ENCODE results near the gene LBX2. TPM values are rescaled to one million over a fixed set of nuclear protein-coding genes. Genes with fewer than 3 reads are reported as not detected.

LBX2 gene
- total RNA-seq, 2 experiments from 2014 or later: 1.2 to 1.8 TPM

DNA sequence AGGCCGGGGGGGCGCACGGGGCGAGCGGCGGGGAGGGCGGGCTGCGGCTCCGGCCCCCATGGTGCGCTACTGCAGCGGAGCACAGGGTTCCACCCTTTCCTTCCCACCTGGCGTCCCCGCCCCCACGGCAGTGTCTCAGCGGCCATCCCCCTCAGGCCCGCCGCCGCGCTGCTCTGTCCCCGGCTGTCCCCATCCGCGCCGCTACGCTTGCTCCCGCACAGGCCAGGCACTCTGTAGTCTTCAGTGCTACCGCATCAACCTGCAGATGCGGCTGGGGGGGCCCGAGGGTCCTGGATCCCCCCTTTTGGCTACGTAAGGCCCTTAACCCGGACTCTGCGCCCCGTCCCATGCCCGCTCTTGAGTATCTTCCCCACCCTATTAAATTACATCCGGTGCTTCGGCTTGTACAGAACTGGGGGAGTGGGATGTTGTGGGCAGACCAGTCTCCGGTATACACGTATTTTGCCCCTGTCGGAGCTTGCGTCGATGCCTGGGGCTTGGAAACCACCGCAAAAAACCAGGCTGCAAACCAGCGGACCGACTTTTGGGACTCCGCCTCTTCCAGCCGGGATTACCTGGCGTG is 41.8 kb downstream of the LBX2 start:
- H3K4me3 Mint-ChIP-seq: peak overlapping the region; percentile 88
- no peaks in the 10 kb centered on the region for H3K9me3 Mint-ChIP-seq
- H3K27ac Mint-ChIP-seq: peak overlapping the region; percentile 95
- H3K27me3 Mint-ChIP-seq: no peaks in the 10 kb centered on the region
- ChIA-PET CTCF (interaction anchor here (0.7 to 5.6 kb wide), 10 partner anchors 10 to 380 kb away, joined by 3 to 53 read pairs (median 6); partner anchors contain the start of genes AUP1, CCDC142, HTRA2 and MRPL53), POLR2A (interaction anchor here (0.8 to 8.1 kb wide), 23 partner anchors 9 to 279 kb away, joined by 3 to 103 read pairs (median 7); partner anchors contain the start of genes AUP1, C2orf81, CCDC142 and HTRA2)
- peaks cover 60% of the 10 kb centered on the region for H3K4me1 Mint-ChIP-seq
- peaks cover 28% of the 10 kb centered on the region for H3K36me3 Mint-ChIP-seq (ENCODE audit: low read depth)
- DNase-seq: peak; percentile 84

DNA sequence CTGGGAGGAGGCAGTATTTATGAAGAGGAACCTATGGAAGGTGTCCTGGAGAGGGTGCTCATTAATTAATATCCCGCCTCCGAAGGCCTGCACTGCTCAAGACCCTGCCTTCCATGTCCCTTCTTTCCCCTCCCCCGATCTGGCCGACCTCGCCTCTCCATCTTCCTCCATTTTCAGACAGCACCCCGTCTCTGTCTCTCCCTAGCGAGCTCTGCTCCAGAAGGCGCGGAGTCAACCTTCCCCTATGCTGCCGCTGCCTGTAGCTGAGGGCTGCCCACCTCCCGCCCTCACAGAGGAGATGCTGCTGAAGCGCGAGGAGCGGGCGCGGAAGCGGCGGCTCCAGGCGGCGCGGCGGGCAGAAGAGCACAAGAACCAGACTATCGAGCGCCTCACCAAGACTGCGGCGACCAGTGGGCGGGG is 42.3 kb downstream of the LBX2 start:
- H3K9me3 Mint-ChIP-seq: no peaks in the 10 kb centered on the region
- POLR2A ChIA-PET: interaction anchor here (0.6 to 8.1 kb wide), 15 partner anchors 8 to 720 kb away, joined by 3 to 103 read pairs (median 7); partner anchors contain the start of genes AUP1, C2orf81, CCDC142 and HTRA2
- peaks cover 26% of the 10 kb centered on the region for H3K36me3 Mint-ChIP-seq (ENCODE audit: low read depth)
- CTCF ChIA-PET: interaction anchor here (0.7 to 5.6 kb wide), 7 partner anchors 10 to 130 kb away, joined by 3 to 53 read pairs (median 19); partner anchors contain the start of genes AUP1, CCDC142, HTRA2 and MRPL53
- H3K4me3 Mint-ChIP-seq: peak overlapping the region; percentile 88
- peak overlapping the region; percentile 95 for H3K27ac Mint-ChIP-seq
- no peak for DNase-seq
- H3K4me1 Mint-ChIP-seq: peaks cover 65% of the 10 kb centered on the region
- no peaks in the 10 kb centered on the region for H3K27me3 Mint-ChIP-seq

DNA sequence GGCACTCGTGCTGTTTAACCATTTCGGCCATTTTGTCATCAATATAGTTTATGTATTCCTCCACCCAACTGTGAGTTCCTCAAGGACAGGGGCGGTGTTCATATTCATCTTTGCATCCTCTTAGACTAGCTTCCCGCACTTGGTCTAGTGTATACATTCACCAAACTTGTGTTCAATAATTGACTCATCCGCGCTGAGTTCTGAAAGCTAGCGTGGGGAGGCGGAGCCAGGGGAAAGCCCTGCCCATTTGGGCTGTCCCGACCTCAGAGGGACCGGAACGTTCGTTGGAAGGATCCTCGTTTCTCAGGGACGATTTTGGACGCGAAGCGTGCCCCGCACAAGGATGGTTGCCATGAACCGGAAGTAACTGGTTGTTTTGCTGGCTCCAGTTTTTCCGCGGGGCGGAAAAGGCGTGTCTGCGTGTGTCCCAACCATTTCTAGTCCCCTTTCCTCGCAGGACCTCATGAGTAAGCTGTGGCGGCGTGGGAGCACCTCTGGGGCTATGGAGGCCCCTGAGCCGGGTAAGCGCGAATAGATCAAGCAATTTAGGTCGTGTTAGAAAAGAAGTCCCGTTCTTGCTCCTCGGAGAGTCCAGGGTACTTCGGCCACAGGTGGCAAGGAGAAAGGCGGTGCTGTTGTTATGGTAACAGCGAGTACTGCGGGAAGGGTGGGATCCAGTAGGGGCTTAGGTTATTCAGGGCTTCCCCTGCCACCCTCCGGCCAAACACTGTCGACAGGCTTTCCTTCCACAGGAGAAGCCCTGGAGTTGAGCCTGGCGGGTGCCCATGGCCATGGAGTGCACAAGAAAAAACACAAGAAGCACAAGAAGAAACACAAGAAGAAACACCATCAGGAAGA is 44.5 kb downstream of the LBX2 start, which contains the start of gene INO80B:
TSS of gene INO80B (plus strand) at position 434 of the 858 bp plus-strand sequence. CDS start at position 464, 30 bp downstream.
- peaks cover 60% of the 10 kb centered on the region for H3K4me1 Mint-ChIP-seq
- CTCF ChIA-PET: interaction anchor here (0.6 to 5.6 kb wide), 17 partner anchors 9 to 627 kb away, joined by 3 to 53 read pairs (median 3); partner anchors contain the start of genes AUP1, C2orf81, CCDC142 and HTRA2

DNA sequence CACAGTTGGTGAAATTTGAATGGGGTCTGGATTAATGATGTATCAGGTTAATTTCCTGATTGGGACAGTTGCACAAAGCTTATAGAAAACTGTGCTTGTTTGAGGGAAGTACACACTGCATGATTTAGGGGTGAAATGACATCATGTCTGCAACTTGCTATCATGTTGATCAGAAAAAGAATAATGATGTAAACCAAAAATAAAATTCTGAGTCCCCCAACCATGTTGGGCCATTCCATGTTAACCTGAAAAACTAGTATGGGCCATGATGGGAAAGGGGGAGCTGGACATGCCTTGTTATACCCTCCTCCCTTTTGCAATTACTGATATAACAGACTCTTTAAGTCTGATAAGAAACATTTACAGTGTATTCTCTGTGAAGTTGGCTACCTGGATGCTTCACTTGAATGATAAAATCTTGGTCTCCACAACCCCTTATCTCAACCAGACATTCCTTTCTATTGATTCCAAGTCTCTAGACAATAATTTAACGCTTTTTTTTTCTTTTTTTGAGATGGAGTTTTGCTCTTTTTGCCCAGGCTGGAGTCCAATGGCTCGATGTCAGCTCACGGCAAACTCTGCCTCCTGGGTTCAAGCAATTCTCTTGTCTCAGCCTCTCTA is 48.7 kb downstream of the LBX2 start:
- Mint-ChIP-seq H3K9me3 (no peaks in the 10 kb centered on the region), H3K4me3 (no peak overlapping the region), H3K4me1 (peaks cover 34% of the 10 kb centered on the region), H3K27ac (no peak overlapping the region), H3K36me3 (ENCODE audit: low read depth) (peaks cover 6% of the 10 kb centered on the region), H3K27me3 (peaks cover 9% of the 10 kb centered on the region)
- POLR2A ChIA-PET: interaction anchor here (1.3 kb wide), 1 partner anchor 10 kb away, joined by 3 read pairs; no protein-coding TSS in a partner anchor
- CTCF ChIA-PET: no interaction called here
- no peak for DNase-seq

More for the DNA sequence above, 44.5 kb downstream of the LBX2 start, which contains the start of gene INO80B:
- no peaks in the 10 kb centered on the region for H3K27me3 Mint-ChIP-seq
- peak; percentile 99 for DNase-seq
- H3K27ac Mint-ChIP-seq: peak within 1 kb of the TSS; percentile 85
- peaks cover 12% of the 10 kb centered on the region for H3K36me3 Mint-ChIP-seq (ENCODE audit: low read depth)
- H3K9me3 Mint-ChIP-seq: no peaks in the 10 kb centered on the region
- H3K4me3 Mint-ChIP-seq: peak within 1 kb of the TSS; percentile 88
- POLR2A ChIA-PET: interaction anchor here (0.6 to 8.1 kb wide), 19 partner anchors 12 to 256 kb away, joined by 3 to 103 read pairs (median 5); partner anchors contain the start of genes AUP1, C2orf81, CCDC142 and HTRA2

DNA sequence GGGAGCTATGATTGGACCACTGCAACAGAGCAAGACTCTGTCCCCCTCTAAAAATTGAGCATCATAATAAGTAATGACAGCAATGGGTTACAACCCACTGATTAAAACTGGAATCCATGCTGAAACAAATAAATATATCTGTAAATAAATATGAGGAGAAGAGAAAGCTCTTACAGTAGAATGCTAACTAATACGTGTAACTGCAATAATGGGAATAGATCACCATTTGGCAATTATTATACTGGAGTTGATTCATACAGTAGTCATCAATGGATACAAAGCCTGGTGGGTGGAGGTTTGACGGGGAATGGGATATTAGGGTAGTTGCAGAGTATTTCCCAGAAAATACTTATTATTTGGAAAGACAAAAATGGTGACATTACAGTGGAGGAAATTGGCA is 50.6 kb downstream of the LBX2 start:
- no peak for DNase-seq
- H3K9me3 Mint-ChIP-seq: no peaks in the 10 kb centered on the region
- H3K27ac Mint-ChIP-seq: no peak overlapping the region
- peaks cover 19% of the 10 kb centered on the region for H3K4me1 Mint-ChIP-seq
- H3K27me3 Mint-ChIP-seq: peaks cover 24% of the 10 kb centered on the region
- H3K36me3 Mint-ChIP-seq (ENCODE audit: low read depth): no peaks in the 10 kb centered on the region
- ChIA-PET POLR2A (interaction anchor here (0.8 to 1.0 kb wide), 2 partner anchors 8 to 10 kb away, joined by 3 read pairs; no protein-coding TSS in a partner anchor), CTCF (no interaction called here)
- H3K4me3 Mint-ChIP-seq: no peak overlapping the region

Other genes starting within 250 kb of the LBX2 start
- 1 to 10 TPM; 2.5 to 3.4 TPM for gene SLC4A5, start 156.2 kb downstream of the LBX2 start, total RNA-seq
- 10 to 100 TPM; 88.9 to 99.7 TPM for gene DCTN1, start 119.3 kb downstream of the LBX2 start, total RNA-seq
- 1 to 10 TPM; 1.2 to 1.6 TPM for gene C2orf81, start 78.0 kb downstream of the LBX2 start, total RNA-seq
- gene WDR54, start 77.9 kb downstream of the LBX2 start, total RNA-seq: 100 to 1,000 TPM; 102 to 105 TPM
- 1 to 10 TPM; 1.1 TPM for gene RTKN, start 57.7 kb downstream of the LBX2 start, total RNA-seq
- gene INO80B, start 44.5 kb downstream of the LBX2 start, total RNA-seq: 10 to 100 TPM; 39.8 to 40.3 TPM
- 10 to 100 TPM; 58.3 to 60.4 TPM for gene WBP1, start 41.2 kb downstream of the LBX2 start, total RNA-seq
- gene MOGS, start 34.2 kb downstream of the LBX2 start, total RNA-seq: 10 to 100 TPM; 70.3 to 73.1 TPM
- 100 to 1,000 TPM; 115 to 126 TPM for gene MRPL53, start 26.9 kb downstream of the LBX2 start, total RNA-seq
- 10 to 100 TPM; 20.9 to 25.0 TPM for gene CCDC142, start 16.6 kb downstream of the LBX2 start, total RNA-seq
- 10 to 100 TPM; 42.3 to 42.9 TPM for gene TTC31, start 16.5 kb downstream of the LBX2 start, total RNA-seq
- gene PCGF1, start 8.1 kb upstream of the LBX2 start, total RNA-seq: 10 to 100 TPM; 23.0 to 31.4 TPM
- gene TLX2, start 14.8 kb upstream of the LBX2 start, total RNA-seq: 1 to 10 TPM; 2.6 to 3.3 TPM
- gene DQX1, start 26.6 kb upstream of the LBX2 start, total RNA-seq: under 1 TPM; 0.33 to 0.45 TPM
- 100 to 1,000 TPM; 118 to 119 TPM for gene AUP1, start 30.1 kb upstream of the LBX2 start, total RNA-seq
- gene HTRA2, start 30.3 kb upstream of the LBX2 start, total RNA-seq: 10 to 100 TPM; 49.2 to 51.1 TPM
- gene LOXL3, start 54.3 kb upstream of the LBX2 start, total RNA-seq: under 1 TPM; 0.60 to 0.70 TPM
- 10 to 100 TPM; 45.2 to 46.8 TPM for gene DOK1, start 55.1 kb upstream of the LBX2 start, total RNA-seq
- not detected for gene M1AP, start 148.7 kb upstream of the LBX2 start, total RNA-seq
- gene SEMA4F, start 154.6 kb upstream of the LBX2 start, total RNA-seq: 1 to 10 TPM; 6.6 to 8.2 TPM

Data from activated CD4-positive, alpha-beta memory T cell treated with anti-CD3 and anti-CD28 coated beads, Interleukin-2, amount 10 ng/mL, durations not matched to agents 7 days and 5 days (primary cell).